Iris pigment epithelial cell (primary cell): ENCODE measurements around the gene CDC42.

Experiments
- DNase-seq: peaks from one replicate; pipeline ENCODE4 v3.0.0-alpha.2; 2011; ENCODE audit warnings: low read depth

The CDC42 gene

DNA sequence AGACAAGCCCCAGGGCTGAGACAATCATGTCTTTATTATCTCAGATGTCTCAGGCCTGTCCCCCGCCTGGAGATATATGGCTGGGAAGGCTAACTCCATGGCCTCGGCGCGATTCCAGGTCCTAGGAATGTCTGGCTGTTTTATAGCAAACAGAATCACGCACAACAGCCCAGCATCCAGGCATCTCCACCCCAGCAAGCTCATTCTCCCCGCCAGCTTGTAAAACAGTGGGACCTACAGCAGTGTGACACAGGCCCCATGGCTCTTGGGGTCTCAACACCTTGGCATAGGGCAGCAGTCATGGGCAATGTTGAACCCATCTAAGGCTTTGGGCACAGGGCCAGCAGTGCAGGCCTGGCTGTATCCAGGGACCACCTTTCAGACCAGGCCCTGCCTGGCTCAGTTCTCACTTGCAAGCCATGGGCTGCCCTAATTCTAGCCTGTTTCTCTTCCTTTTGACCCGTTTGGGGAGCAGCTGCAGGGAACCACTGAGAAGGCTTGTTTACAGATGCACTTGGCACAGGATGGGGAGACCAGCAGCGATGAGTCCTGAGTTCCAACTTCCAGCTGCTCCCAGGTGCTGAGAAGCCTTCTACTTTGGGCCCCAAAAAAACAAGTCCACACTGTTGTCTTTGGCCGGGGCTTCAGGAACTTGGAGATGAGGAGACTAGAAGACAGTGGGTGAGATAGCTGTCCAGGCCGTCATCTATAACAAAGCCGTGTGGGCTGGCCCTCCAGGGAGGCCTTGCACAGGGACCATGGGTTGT lies 56.0 kb downstream of the CDC42 start:
- DNase-seq: no peak

DNA sequence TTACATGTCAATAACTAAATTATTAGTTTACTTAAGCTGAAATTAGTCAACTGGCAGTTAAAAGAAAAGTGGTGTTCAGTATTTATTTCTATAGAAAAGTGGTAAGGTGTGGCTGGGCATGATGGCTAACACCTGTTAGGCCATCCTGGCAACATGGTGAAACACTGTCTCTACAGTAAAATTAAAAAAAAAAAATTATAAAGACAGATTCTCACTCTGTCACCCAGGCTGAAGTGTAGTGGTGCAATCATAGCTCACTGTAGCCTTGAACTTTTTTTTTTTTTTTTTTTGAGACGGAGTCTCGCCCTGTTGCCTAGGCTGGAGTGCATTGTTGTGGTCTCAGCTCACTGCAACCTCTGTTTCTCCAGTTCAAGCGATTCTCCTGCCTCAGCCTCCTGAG lies 57.5 kb downstream of the CDC42 start:
- no peak for DNase-seq

DNA sequence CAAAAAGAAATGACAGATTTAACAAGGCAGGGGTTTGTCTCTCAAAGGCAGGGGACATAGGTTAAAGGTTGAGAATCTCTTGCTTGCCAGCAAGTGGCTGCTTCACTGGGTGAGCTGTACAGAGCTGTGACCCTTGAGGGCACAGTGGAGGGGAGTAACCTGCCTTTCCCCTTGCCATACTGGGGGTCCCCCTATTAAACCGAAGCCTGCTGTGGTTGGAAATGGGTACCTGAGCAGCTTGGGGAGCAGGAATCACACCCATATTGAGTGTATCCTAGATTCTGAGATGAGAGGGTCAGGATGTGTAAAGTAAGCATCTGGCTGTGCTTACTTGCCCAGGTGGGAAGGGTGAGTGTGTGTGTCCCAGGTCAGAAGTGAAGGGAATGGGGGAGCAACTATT lies 58.6 kb downstream of the CDC42 start:
- no peak for DNase-seq

DNA sequence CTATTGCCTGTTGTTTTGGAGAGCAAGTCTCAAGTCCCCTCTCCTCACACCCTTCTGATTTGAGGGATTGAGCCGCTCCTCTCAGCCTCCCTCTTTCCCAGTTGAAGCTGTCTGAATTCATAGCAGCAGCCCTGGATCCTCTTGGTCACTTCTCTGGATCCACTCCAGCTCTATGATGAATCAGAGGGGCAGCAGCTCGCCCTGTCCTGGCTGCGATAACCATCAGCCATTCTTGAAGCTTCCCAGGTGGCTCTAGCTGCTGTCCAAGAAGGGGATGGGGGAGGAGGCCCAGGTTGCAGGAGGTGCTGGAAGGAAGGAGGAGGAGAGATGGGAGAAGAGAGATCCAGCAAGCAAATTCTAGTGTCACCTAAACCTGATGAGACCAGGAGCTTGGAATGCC lies 59.1 kb downstream of the CDC42 start:
- DNase-seq: peak; percentile 70

DNA sequence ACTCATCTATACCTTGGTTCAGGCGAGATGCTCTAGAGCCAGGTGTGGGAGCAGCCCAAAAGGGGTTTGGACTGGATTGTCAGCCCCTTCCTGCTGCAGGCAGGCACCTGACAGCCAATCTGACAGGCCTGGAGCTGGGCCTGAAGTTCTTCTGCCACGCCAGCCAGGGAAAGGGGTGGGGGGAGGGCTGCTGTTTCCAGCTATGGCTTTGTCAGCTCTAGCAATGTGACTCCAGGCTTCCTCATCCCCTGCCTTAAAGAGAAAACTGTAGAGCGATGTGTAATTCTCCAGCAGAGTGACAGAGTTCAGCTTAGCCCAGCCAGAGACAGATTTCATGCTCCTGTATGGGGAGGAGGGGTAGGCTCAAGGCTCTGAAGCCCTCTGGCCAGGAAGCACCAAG lies 60.0 kb downstream of the CDC42 start:
- no peak for DNase-seq

GRCh38 chr1:22114083-22115012 lies 61.8 kb downstream of the CDC42 start:
- peak; percentile 82 for DNase-seq

DNA sequence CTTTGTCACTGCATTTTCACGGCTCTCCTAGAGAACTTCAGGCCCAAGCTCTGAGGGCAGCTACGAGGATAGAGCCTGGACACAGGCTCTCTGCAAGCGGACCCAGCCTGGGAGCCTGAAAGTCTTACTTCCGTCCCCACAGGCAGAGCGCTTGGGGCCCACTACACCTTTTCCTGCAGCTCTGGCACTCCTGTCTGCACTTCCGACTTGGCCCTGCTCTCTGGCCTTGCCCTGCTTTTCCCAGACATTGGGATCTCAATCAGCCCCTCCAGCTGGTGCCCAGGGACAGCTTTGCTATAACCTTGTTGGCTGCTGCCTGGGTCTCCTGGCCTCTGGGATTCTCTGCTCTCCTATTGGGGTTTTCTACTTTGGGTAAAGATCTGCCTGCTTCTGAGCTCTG lies 62.8 kb downstream of the CDC42 start:
- DNase-seq: no peak

DNA sequence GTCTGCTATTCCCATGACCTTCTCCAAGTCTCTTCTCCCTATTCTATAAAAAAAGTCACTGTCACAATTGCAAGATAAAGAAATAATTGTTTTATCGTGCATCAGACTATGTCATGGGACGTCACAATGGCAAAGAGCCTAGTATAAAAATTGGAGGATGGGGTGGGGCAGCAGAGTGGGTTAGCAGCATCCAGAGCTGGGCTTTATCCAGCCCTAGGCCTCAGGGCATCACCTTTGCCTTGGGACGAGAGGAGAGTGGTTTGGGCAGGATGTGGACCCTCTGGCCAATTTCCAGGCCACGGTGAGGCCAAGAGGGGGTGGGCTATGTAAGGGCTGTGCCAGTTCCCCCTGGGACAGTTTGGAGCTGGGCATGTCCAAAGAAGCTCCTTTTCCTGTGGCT lies 64.7 kb downstream of the CDC42 start:
- no peak for DNase-seq

- DNase-seq: no peak
Measured at GRCh38 chr1:22117851-22118250, 65.3 kb downstream of the CDC42 start.

- DNase-seq: no peak
Measured at GRCh38 chr1:22118291-22118992, 65.9 kb downstream of the CDC42 start.

GRCh38 chr1:22119626-22120468 lies 67.3 kb downstream of the CDC42 start:
- no peak for DNase-seq

GRCh38 chr1:22120469-22120790 lies 67.9 kb downstream of the CDC42 start:
- no peak for DNase-seq

DNA sequence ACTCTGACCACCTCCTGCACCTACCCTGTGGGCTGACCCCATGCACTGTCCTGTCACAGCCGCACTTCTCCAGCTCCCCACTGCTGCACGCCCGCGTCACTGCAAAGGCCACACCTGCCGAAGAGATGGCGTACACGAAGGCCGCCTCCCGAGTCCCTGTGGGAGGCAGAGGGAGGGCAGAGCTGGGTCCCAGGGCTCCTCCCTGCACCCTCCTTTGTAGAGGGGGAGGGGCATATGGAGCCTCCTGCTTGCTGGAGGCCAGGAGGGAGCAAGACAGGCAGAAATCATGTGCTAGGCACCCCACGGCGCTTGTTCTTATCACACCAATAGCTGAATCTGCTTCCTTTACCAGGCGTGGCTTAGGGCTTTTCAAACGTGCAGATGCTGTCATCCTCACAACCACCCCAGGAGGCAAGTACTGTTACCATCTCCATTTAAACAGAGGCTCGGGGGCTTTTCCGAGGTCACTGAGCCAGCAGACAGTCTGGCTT lies 69.0 kb downstream of the CDC42 start:
- DNase-seq: no peak

DNA sequence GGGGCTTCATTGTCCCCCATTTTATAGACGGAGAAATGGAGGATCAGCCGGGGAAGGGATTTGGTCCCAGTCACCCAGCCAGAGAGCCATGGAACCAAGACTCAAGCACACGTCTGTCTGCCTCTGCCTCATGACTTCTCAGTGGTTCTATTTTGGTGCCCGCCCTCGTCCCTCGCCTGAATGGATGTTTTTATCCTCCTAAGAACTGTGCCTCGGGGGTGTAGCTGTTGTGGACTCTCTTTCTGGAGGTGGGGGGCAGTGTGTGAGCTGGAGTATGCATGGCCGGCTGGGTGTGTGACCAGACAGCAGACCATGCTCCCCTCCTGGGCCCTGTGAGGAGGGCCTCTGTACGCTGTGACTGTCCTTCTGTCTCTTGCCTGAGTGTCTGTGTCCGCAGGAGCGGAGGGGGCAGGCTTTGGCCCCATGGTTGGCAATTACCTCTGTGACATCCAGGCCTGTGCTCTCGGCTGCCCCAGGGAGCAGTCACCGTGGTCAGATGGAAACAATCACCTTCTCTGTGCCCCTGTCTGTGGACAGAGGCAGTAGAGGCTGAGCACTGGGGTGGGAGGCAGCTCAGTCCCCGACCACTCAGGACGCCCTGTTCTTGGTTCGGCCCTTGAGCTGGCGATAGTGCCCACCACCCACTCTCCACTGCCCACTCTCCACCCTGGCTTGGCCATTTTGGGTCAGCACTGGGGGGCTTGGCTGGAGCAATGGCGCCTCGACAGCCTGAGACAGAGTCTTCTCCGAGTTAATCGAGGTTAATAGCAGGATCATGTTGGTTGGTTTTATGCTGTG lies 70.0 kb downstream of the CDC42 start:
- DNase-seq: no peak

- no peak for DNase-seq
Measured at GRCh38 chr1:22123071-22123390, 70.5 kb downstream of the CDC42 start.

DNA sequence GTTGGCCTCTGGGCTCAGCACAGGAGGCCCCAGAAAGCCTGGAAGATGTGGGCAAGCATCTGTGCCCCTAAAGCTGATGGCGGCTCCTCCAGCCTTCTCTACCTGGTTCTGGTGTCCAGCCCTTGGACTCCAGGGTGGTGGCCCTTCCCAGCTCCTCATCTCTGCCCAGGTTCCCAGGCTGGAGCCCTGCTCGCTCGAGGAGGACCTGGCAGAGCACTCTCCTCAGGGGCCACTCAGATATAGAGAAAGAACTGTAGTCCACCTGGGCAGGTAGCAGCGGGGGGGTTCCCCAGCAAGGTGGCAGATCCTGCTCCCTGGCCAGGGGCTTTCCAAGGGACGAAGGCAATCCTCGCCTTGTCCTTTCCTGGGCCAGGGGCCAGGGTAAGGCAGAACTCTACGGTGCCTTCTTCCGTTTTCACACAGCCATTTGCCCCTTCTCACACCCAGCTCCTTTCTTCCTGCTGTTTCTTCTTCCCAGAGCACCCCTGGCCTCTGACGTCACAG lies 71.4 kb downstream of the CDC42 start:
- no peak for DNase-seq

GRCh38 chr1:22124592-22125229 lies 72.2 kb downstream of the CDC42 start:
- no peak for DNase-seq

DNA sequence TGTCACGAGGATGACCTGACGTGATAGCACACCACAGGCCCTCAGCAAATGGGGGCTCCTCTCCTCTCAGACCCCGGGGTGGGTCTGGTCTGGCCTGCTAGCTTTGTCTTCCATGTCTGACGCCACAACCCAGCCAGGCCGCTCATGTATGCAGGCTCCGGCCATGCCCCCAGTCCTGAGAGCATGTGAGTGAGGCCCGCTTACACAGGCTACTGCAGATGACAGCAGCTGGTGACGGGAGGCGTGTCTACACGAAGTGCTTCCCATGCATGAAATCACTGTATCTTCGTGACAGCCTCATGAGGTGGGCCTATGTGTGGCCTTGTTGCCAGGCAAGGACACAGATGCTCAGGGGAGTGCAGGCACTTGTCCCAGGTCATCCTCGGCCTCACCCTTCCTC lies 74.0 kb downstream of the CDC42 start:
- no peak for DNase-seq

DNA sequence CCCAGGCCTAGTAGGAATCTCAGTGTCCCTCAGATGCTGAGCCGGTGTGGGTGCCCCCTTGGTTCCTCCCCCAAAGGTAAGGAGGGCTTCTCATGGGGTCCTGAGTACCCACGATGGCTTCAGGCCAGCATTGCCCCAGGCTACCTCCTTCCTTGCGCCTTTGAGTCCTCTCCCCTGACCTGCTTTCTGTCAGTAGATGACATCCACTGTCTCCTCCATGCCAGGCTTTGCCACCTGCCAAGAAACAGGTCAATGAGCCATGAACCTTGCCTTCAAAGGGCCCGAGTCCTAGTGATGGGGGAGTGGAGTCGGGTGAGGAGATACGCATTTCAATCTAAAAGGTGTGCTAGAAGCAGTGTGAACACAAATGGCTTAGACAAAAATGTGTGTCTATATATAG lies 74.7 kb downstream of the CDC42 start:
- DNase-seq: no peak

- DNase-seq: no peak
Measured at GRCh38 chr1:22127731-22128130, 75.2 kb downstream of the CDC42 start.
